Psoas muscle (tissue), 8 donors: ENCODE measurements around the gene LRPAP1. TPM values are rescaled to one million over a fixed set of nuclear protein-coding genes. Genes with fewer than 3 reads are reported as not detected.

Source experiments
- ATAC-seq, 4 donors: fragments of 200-7000 bp; cut with Tn5 transposase; one replicate each; pipeline ENCODE4 v1.9.1; 2020; ENCODE audit warnings: moderate library complexity in 3 of 4, mild to moderate bottlenecking in 2 of 4
- DNase-seq, 2 donors: peaks; one replicate each; pipeline ENCODE4 v3.0.0-alpha.2; 2020
- H3K27ac ChIP-seq: fragments of 200-600 bp; one replicate; pipeline ENCODE4 v1.8.0; 2022
- H3K27me3 ChIP-seq, 3 donors: fragments of 200-600 bp in 1 of 3; one replicate each; pipeline versions ENCODE4 v1.6.1 to v1.8.0; 2013 to 2022; ENCODE audit warnings: low read length in 2 of 3, mild to moderate bottlenecking in 2 of 3, moderate library complexity in 1 of 3; ENCODE audit not compliant: insufficient read depth in 3 of 3
- H3K36me3 ChIP-seq, 2 donors: fragments of 200-600 bp in 1 of 2; one replicate each; pipeline versions ENCODE4 v1.6.1 to v1.8.0; 2013 to 2022; ENCODE audit warnings: low read depth in 1 of 2, mild to moderate bottlenecking in 1 of 2, moderate library complexity in 1 of 2; ENCODE audit not compliant: insufficient read depth in 1 of 2
- H3K4me1 ChIP-seq: fragments of 200-600 bp; one replicate; pipeline ENCODE4 v1.8.0; 2022
- H3K4me3 ChIP-seq: fragments of 200-600 bp; one replicate; pipeline ENCODE4 v1.8.0; 2022; ENCODE audit warnings: mild to moderate bottlenecking
- H3K9me3 ChIP-seq: fragments of 200-600 bp; one replicate; pipeline ENCODE4 v1.8.0; 2022
- WGBS, 3 donors: extraction: QIAGEN DNeasy Blood & Tissue Kit; methylation state at CpG; one replicate each; pipeline versions ENCODE4 v1.1.6 to v1.1.7; 2013; 5-methylcytosine and 5-hydroxymethylcytosine counted together
- intact Hi-C, 2 donors: fragments of 100-400 bp; cut with DNase I; formaldehyde crosslinking; loops; one replicate each; pipeline versions ENCODE4 v1.11.0 to v1.14.2; 2022
- polyA plus RNA-seq, 3 donors: library from polyadenylated mRNA; stranded (reverse); fragments of 200-250 nt; gene quantifications; one replicate each; pipeline ENCODE4 v1.2.3, GENCODE V29; 2013
- total RNA-seq, 4 donors: library from RNA; stranded (reverse); fragmentation: NEBNext Ultra II Directional in 2 of 4; extraction: Animal tissue kit (Norgen Biotek cat#: 25700) in 2 of 4; gene quantifications; one replicate each; pipeline versions ENCODE4 v1.2.1 to v1.2.4, GENCODE V29; 2021 to 2023
- TF ChIP-seq, protein P1 (sequence below): fragments of 200-600 bp; IDR thresholded peaks from one replicate; pipeline ENCODE4 v1.8.0; 2022; ENCODE audit warnings: antibody characterized with exemption
- donor health status: healthy with polysubstance abuse.
- donor health status: DM: no; HTN: no; CAD: no; lungs with moderate emphysema.
- donor health status: Bipolar disorder and iron deficiency.
- donor health status: healthy.
- donor health status: DM: yes; HTN: yes; CAD: no.
- donor health status: DM: no; HTN: no; CAD: no.
- donor health status: DM: no; HTN: no; CAD: no.
- donor health status: DM: yes; HTN: yes; CAD: no.

The LRPAP1 gene
- total and polyA plus RNA-seq, 7 donors = 73.7 to 123 (median 105) TPM

DNA sequence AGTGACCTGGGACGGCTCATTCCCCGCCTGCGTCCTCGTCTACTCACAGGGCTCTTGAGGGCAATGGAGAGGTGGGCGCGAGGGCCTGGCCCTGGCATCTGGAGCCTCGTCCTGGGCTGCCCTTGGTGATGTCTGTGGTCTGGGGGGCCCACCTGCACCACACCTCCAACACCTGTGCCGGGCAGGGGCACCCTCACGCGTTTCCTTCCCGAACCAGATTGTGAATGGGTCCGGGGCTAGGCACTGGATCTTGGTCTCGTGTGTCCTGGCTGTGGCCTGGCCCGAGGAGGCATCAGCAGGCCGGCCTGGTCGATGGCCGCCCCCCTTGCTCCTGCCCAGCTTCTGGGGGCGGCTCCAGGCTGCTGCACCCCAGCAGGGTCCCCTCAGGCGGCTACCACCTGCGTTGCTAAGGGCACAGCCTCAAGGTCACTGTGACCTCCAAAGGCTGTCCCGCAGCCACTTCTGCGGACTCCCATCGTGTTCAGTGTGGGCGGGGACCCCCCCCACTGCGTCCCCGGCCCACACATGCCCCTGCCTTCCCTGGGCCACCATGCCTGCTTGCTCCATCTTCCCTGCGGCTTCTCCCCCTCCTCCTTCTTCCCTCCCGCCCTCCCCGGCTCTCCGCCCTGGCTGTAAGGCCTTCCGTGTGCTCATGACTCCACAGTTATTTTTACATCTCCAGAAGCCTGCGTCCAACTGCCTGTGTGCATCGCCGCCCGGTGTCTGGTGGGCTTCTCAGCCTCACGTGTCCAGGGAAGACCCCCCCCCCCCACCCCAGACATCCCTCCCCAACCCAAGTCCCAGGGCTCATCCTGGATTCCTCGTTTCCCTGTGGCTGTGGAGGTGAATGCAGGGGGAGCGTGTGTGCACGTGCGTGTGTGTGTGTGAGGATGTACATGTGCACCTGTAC lies 65.3 kb downstream of the LRPAP1 start:
- DNase-seq (peak; percentile 27 to 75), ATAC-seq (peak; percentile 30 to 72 (median 60))
- Histone ChIP-seq H3K9me3 (no peaks in the 10 kb centered on the region), H3K4me3 (peak overlapping the region; percentile 32), H3K27me3 (no peaks in the 10 kb centered on the region), H3K4me1 (peaks cover 36% of the 10 kb centered on the region), H3K27ac (peak overlapping the region; percentile 91), H3K36me3 (no peaks in the 10 kb centered on the region)
- TF ChIP-seq, protein P1, sequence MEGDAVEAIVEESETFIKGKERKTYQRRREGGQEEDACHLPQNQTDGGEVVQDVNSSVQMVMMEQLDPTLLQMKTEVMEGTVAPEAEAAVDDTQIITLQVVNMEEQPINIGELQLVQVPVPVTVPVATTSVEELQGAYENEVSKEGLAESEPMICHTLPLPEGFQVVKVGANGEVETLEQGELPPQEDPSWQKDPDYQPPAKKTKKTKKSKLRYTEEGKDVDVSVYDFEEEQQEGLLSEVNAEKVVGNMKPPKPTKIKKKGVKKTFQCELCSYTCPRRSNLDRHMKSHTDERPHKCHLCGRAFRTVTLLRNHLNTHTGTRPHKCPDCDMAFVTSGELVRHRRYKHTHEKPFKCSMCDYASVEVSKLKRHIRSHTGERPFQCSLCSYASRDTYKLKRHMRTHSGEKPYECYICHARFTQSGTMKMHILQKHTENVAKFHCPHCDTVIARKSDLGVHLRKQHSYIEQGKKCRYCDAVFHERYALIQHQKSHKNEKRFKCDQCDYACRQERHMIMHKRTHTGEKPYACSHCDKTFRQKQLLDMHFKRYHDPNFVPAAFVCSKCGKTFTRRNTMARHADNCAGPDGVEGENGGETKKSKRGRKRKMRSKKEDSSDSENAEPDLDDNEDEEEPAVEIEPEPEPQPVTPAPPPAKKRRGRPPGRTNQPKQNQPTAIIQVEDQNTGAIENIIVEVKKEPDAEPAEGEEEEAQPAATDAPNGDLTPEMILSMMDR = no peak
- 60 to 77% (median 62%) methylated on average over 37 to 40 of the region's 40 CpGs for WGBS, 3 donors
- intact Hi-C loops = loop anchor here (5.0 kb wide), 2 partner anchors 50 to 125 kb away; no protein-coding TSS in a partner anchor

DNA sequence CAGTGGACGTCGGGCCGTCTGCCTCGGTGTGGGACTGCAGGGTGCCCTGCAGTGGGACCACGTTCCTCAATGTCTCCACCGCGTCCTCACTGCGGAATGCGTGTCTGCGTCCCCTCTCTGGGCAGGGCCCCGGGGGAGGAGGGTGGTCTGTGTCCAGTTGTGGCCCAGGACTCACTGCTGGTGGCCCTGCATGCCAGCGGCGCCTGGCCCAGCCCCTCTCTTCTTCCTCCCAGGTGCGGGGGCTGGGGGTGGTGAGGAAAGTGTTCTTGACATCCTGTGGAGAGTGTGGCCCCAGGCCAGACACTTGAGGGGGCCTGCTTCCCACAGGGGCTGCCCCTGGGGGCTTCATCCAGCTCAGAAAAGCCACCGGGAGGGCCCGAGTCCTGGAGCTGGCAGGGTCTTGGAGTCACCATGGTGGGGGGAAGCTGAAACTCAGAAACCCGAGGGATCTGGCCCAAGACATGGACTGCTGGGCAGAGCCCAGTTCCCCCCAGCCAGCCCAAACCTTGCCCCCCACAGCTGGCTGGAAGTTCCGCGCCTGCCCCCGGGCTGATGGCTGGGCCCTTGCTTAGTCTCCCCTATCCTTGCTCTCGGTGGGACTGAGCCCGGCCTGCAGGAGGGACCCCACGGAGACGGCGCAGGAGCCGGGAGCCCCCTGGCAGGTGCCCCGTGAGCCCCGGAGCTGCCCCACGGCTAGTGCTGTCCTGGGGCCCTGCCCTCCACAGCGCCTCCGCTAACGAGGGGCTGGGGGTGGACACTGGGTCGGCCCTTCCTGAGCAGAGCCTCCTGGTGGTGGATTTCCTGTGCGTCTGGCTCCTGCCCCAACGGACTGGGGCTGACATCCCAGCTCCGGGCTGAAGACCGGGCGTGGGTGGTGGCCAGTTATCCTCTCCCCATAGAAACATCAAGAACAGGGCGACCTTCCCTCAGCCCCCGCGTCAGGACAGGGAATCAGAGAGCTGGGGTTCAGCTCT lies 66.2 kb downstream of the LRPAP1 start:
- Histone ChIP-seq H3K27me3 (no peaks in the 10 kb centered on the region), H3K4me3 (peak overlapping the region; percentile 32), H3K9me3 (no peaks in the 10 kb centered on the region), H3K27ac (peak overlapping the region; percentile 91), H3K4me1 (peaks cover 45% of the 10 kb centered on the region), H3K36me3 (no peaks in the 10 kb centered on the region)
- 61 to 69% (median 64%) methylated on average over 32 to 41 of the region's 41 CpGs for WGBS, 3 donors
- DNase-seq = peak; percentile 49 to 76
- ATAC-seq = peak; percentile 32 to 69 (median 44)
- intact Hi-C loops = loop anchor here (5.0 kb wide), 2 partner anchors 49 to 124 kb away; no protein-coding TSS in a partner anchor
- TF ChIP-seq, protein P1 = peak; percentile 40

DNA sequence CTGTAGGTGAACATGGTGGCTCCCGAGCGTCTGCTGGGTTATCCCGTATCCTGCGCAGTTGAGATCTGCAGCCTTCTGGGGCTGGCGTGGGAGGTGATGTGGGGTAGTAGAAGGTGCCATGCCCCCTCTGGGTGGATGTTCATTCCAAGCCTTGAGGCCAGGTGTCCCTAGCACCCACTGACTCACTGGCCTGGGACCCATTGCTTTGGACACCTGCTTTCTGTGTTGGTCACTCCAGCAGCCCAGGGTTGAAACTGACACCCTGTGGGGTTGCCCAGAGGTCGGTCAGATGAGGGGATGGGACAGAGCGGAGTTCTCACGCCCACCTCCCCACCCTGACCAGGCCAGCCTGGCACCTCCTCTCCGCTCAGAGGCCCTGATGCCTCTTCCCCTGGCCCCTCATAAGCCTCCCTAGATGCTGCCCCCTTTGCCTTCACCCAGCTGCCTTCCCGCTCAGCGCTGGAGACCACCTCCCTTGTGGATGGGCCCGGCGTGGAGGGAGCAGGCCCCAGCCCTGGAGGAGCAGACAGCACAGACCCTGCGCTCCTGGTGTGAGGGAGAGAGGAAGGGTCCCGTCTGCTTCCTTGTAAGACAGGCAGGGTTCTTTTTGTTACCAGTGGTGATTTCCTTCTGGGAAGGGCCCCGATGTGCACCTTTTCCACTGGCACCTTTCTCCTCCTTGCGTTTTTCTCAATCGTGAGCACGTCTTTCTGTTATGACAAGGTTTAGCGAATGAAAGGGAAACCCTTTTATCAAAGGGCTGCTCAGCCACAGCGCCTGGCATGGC lies 67.1 kb downstream of the LRPAP1 start:
- Histone ChIP-seq H3K9me3 (no peaks in the 10 kb centered on the region), H3K27me3 (no peaks in the 10 kb centered on the region), H3K27ac (peak overlapping the region; percentile 91), H3K4me1 (peaks cover 45% of the 10 kb centered on the region), H3K4me3 (no peak overlapping the region), H3K36me3 (no peaks in the 10 kb centered on the region)
- ATAC-seq (peak; percentile 18 to 39 (median 24)), DNase-seq (peak; percentile 39 to 62)
- 78 to 89% (median 81%) methylated on average over 21 of the region's 21 CpGs for WGBS, 3 donors
- intact Hi-C loops = loop anchor here (5.0 kb wide), 2 partner anchors 48 to 123 kb away; no protein-coding TSS in a partner anchor
- TF ChIP-seq, protein P1 = no peak

DNA sequence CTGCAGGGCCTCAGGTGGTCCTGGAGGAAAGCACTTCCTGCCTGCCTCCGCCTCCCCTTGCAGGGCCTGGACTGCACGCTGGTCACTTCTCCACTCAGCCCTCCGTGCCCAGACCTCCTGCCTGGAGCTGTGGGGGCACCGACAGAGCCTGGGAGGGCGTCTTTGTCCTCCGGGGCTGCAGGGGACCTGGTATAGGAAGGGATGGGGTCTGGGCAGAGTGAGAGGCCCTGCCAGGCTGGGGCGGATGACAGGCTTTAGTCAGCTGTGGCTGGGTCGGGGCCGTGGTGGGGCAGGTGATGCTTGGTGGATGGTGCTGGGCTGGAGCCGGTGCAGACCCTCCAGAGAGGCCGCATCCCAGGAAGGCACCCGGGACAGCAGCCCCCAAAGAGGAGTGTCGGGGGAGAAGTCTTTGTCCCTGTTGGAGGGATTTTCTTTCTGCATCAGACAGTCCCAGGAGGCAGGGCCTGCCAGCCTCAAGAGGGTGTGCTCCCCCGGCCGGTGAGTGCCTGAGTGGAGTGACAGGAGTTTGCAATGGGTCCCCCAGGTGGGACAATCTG lies 67.8 kb downstream of the LRPAP1 start:
- Histone ChIP-seq H3K9me3 (no peaks in the 10 kb centered on the region), H3K36me3 (no peaks in the 10 kb centered on the region), H3K4me1 (peaks cover 44% of the 10 kb centered on the region), H3K4me3 (peak overlapping the region; percentile 78), H3K27me3 (no peaks in the 10 kb centered on the region), H3K27ac (peak overlapping the region; percentile 91)
- TF ChIP-seq, protein P1 = no peak
- ATAC-seq (peak in 1 of 4 donors; percentile 1), DNase-seq (peak; percentile 18 to 50)
- intact Hi-C loops = no loop called here
- WGBS, 3 donors = 59 to 74% (median 62%) methylated on average over 14 to 15 of the region's 15 CpGs
